Endothelial cell of umbilical vein (primary cell): ENCODE measurements around the gene FILIP1L. TPM values are rescaled to one million over a fixed set of nuclear protein-coding genes. Genes with fewer than 3 reads are reported as not detected.

Source experiments
- BruUV-seq: library from RNA; stranded (reverse); fragments of 400-500 nt; replicated peaks from 2 replicates; lab custom pipeline; 2021; lab: Mats Ljungman, UMichigan
- CTCF ChIA-PET: fragments of 300-600, 350-600 bp; sonication (Branson Sonifier 250); formaldehyde crosslinking; loops from one replicate; lab custom pipeline; 2021; ENCODE audit warnings: antibody characterized with exemption, inconsistent platforms; lab: Charles Lee
- POLR2A ChIA-PET: fragments of 300-600, 350-600 bp; sonication (Branson Sonifier 250); formaldehyde crosslinking; loops from one replicate; lab custom pipeline; 2021; ENCODE audit warnings: antibody characterized with exemption, inconsistent platforms; lab: Charles Lee
- DNase-seq: peaks from one replicate; pipeline ENCODE4 v3.0.0-alpha.2; 2011; ENCODE audit warnings: low read depth, low spot score
- FAIRE-seq: peaks from 2 replicates; lab custom pipeline; 2011; peaks lifted over from hg19 to GRCh38; lab: Jason Lieb, UNC
- H2AFZ ChIP-seq: 2 replicates; pipeline ENCODE4 v1.6.0; 2012; ENCODE audit warnings: low read depth, low read length, control low read depth, inconsistent platforms
- H3K27ac ChIP-seq: 2 replicates; pipeline ENCODE4 v1.5.1; 2011; ENCODE audit warnings: low read depth, mild to moderate bottlenecking, control low read depth, low read length, moderate library complexity; ENCODE audit not compliant: insufficient read depth
- H3K27me3 ChIP-seq, 2 experiments: 2 replicates each; pipeline versions ENCODE4 v1.6.0 to v1.6.1; 2011; ENCODE audit warnings: low read length in 2 of 2, mixed read lengths in 1 of 2; ENCODE audit not compliant: control insufficient read depth in 2 of 2, insufficient read depth in 2 of 2
- H3K36me3 ChIP-seq, 2 experiments: 2 replicates in 1 of 2; 3 replicates in 1 of 2; pipeline ENCODE4 v1.5.1; 2011; ENCODE audit warnings: low read length in 2 of 2, mild to moderate bottlenecking in 1 of 2, moderate library complexity in 1 of 2; ENCODE audit not compliant: control insufficient read depth in 2 of 2, insufficient read depth in 2 of 2; ENCODE audit errors: extremely low read depth in 1 of 2
- H3K4me1 ChIP-seq: 3 replicates; pipeline ENCODE4 v1.5.1; 2011; ENCODE audit warnings: mild to moderate bottlenecking, low read length; ENCODE audit not compliant: control insufficient read depth, insufficient read depth; ENCODE audit errors: extremely low read depth
- H3K4me2 ChIP-seq: 2 replicates; pipeline ENCODE4 v1.6.1; 2011; ENCODE audit warnings: low read length, control low read depth, mixed read lengths; ENCODE audit not compliant: insufficient read depth
- H3K4me3 ChIP-seq, 3 experiments: fragments of 200-600 bp in 1 of 3; sonication (generic), shearing (Covaris generic) in 1 of 3; replicated peaks in 1 of 3; 2 replicates each; pipeline ENCODE4 v1.5.1; 2011 to 2016; ENCODE audit warnings: control low read depth in 3 of 3, low read length in 3 of 3, mild to moderate bottlenecking in 2 of 3, inconsistent platforms in 1 of 3, low read depth in 1 of 3, moderate library complexity in 1 of 3; ENCODE audit not compliant: insufficient read depth in 1 of 3
- H3K79me2 ChIP-seq: 2 replicates; pipeline ENCODE4 v1.6.0; 2012; ENCODE audit warnings: low read length, inconsistent platforms; ENCODE audit not compliant: control insufficient read depth, insufficient read depth
- H3K9ac ChIP-seq: replicated peaks from 2 replicates; pipeline ENCODE3; 2011; ENCODE audit warnings: low read length, control low read depth; ENCODE audit not compliant: insufficient read depth; ENCODE audit errors: extremely low read depth
- H3K9me1 ChIP-seq: replicated peaks from 3 replicates; pipeline ENCODE4 v1.6.0; 2011; ENCODE audit warnings: mild to moderate bottlenecking, low read length; ENCODE audit not compliant: control insufficient read depth, insufficient read depth; ENCODE audit errors: extremely low read depth
- H3K9me3 ChIP-seq: replicated peaks from 2 replicates; pipeline ENCODE4 v1.5.1; 2012; ENCODE audit warnings: low read length, inconsistent platforms; ENCODE audit not compliant: control insufficient read depth, insufficient read depth
- H4K20me1 ChIP-seq: replicated peaks from 2 replicates; pipeline ENCODE3; 2011; ENCODE audit warnings: mild to moderate bottlenecking, low read length; ENCODE audit not compliant: control insufficient read depth, insufficient read depth; ENCODE audit errors: extremely low read depth
- CTCF ChIP-seq, 2 donors: IDR thresholded peaks; 1 replicate in 1 of 2; 2 replicates in 1 of 2; pipeline ENCODE4 v1.5.1; 2011; ENCODE audit warnings: low read length in 2 of 2, mild to moderate bottlenecking in 2 of 2, moderate library complexity in 2 of 2, control low read depth in 1 of 2, inconsistent platforms in 1 of 2, low read depth in 1 of 2; ENCODE audit not compliant: insufficient read depth in 1 of 2; ENCODE audit errors: extremely low read depth in 1 of 2
- EZH2 ChIP-seq: IDR thresholded peaks from 2 replicates; pipeline ENCODE4 v1.6.1; 2012; ENCODE audit warnings: borderline replicate concordance, low read depth, mild to moderate bottlenecking, moderate library complexity, low read length, inconsistent platforms; ENCODE audit not compliant: severe bottlenecking
- FOS ChIP-seq: IDR thresholded peaks from 2 replicates; pipeline ENCODE4 v1.6.1; 2011; ENCODE audit warnings: mild to moderate bottlenecking, low read length, moderate library complexity, borderline replicate concordance; ENCODE audit not compliant: insufficient read depth
- GATA2 ChIP-seq: IDR thresholded peaks from 2 replicates; pipeline ENCODE4 v1.7.0; 2011; ENCODE audit warnings: low read depth, mild to moderate bottlenecking, moderate library complexity, mixed read lengths, low read length; ENCODE audit not compliant: insufficient read length, insufficient read depth
- JUN ChIP-seq: IDR thresholded peaks from 2 replicates; pipeline ENCODE4 v1.6.1; 2011; ENCODE audit warnings: borderline replicate concordance, low read depth; ENCODE audit not compliant: insufficient read length, insufficient read depth
- MYC ChIP-seq: IDR thresholded peaks from one replicate; pipeline ENCODE4 v1.6.1; 2011; ENCODE audit warnings: mild to moderate bottlenecking, low read depth, low read length
- POLR2A ChIP-seq: IDR thresholded peaks from 2 replicates; pipeline ENCODE4 v1.6.1; 2012; ENCODE audit warnings: low read depth, mild to moderate bottlenecking, control low read depth, low read length
- POLR2AphosphoS5 ChIP-seq: IDR thresholded peaks from 2 replicates; pipeline ENCODE4 v1.6.1; 2012; ENCODE audit warnings: low read depth, mild to moderate bottlenecking, control low read depth, low read length, moderate library complexity; ENCODE audit not compliant: insufficient read depth
- dilution Hi-C: fragments of 300-500 bp; cut with MboI; formaldehyde crosslinking; loops from one replicate; pipeline ENCODE4 v1.15.0; 2019; ENCODE audit warnings: low sequenced_read_pairs; ENCODE audit not compliant: extremely low pct_ligation_motif_present
- intact Hi-C: fragments of 100-400 bp; cut with micrococcal nuclease; formaldehyde crosslinking; loops from one replicate; pipeline ENCODE4 v1.10.0; 2022
- polyA plus RNA-seq, 4 experiments: library from polyadenylated mRNA; depleted of rRNA in 3 of 4; stranded (reverse) in 3 of 4; unstranded in 1 of 4; fragments of >200 nt; gene quantifications; 2 replicates each; pipeline versions ENCODE4 v1.2.1 to v1.2.3, GENCODE V29; 2011 to 2012; ENCODE audit warnings: missing spikeins in 1 of 4
- total RNA-seq: library from RNA; stranded (reverse); gene quantifications from 2 replicates; pipeline ENCODE4 v1.2.3, GENCODE V29; 2021
- TF ChIP-seq, protein P1 (sequence below): IDR thresholded peaks from 2 replicates; pipeline ENCODE4 v1.6.1; 2011; ENCODE audit not compliant: insufficient read depth, insufficient read length

FILIP1L gene
- total and polyA plus RNA-seq, 2 donors (not counting 3 experiments of a cell fraction or from before 2014, with no cell fraction given), result 26.0 to 29.9 TPM

DNA sequence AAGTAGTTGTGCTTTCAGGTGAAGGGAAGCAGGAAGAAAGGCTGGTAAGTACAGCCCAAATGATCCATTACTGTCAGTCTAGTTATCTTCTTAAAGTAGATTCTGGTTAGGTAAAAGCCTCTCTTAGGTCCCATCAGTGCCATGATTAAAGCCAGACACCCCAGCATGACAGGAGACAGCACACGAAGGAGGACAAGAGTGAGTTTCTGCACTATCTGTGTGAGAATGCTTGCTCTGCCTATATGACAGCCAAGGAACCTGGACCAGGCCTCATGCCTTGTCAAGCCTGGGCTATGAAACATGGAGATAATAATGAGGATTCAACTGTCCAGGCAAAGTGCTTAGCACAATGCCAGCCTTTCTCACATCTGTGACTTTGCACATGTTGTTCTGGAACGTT, 13.5 kb upstream of the FILIP1L start:
- Histone ChIP-seq H2AFZ (no peak overlapping the region), H3K4me2 (no peak overlapping the region), H3K4me1 (peaks cover 18% of the 10 kb centered on the region), H3K4me3 (no peak overlapping the region), H3K36me3 (no peaks in the 10 kb centered on the region), H4K20me1 (no peaks in the 10 kb centered on the region), H3K9ac (no peak overlapping the region), H3K79me2 (no peaks in the 10 kb centered on the region), H3K27me3 (no peaks in the 10 kb centered on the region), H3K9me1 (no peaks in the 10 kb centered on the region), H3K27ac (no peak overlapping the region), H3K9me3 (no peaks in the 10 kb centered on the region)
- ChIA-PET CTCF (no interaction called here), POLR2A (no interaction called here)
- intact Hi-C loops, result no loop called here
- dilution Hi-C loops, result no loop called here
- TF ChIP-seq, protein P1, sequence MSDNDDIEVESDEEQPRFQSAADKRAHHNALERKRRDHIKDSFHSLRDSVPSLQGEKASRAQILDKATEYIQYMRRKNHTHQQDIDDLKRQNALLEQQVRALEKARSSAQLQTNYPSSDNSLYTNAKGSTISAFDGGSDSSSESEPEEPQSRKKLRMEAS, result no peak
- TF ChIP-seq EZH2 (no peak), JUN (no peak), CTCF (IDR thresholded peaks at IDR 0.05; ENCODE audit: extremely low read depth in 1 of 2, insufficient read depth in 1 of 2, low read depth in 1 of 2, low read length in 2 of 2) (no peak), POLR2A (no peak), FOS (no peak), GATA2 (no peak), POLR2AphosphoS5 (no peak), MYC (no peak)
- FAIRE-seq (no peak), DNase-seq (no peak)
- BruUV-seq, result no TSS peak
